SU-DHL-6 (cell line): ENCODE data around the gene SHISA9.

Source experiments
- H2AFZ ChIP-seq: fragments of 200-600 bp; sonication (generic); 2 replicates; pipeline ENCODE4 v1.6.1; 2014; ENCODE audit warnings: low read depth, mild to moderate bottlenecking, moderate library complexity, mixed read lengths, antibody characterized with exemption, low read length; ENCODE audit not compliant: severe bottlenecking
- H3F3A ChIP-seq: fragments of 200-600 bp; shearing (Covaris generic); 2 replicates; pipeline ENCODE4 v1.6.0; 2016; ENCODE audit warnings: antibody characterized with exemption, mild to moderate bottlenecking; ENCODE audit not compliant: insufficient read depth
- H3K27ac ChIP-seq: fragments of 200-600 bp; sonication (generic); 2 replicates; pipeline ENCODE4 v1.5.1; 2016; ENCODE audit warnings: low read depth, mild to moderate bottlenecking, low read length, moderate library complexity, mixed read lengths
- H3K27me3 ChIP-seq: fragments of 200-600 bp; sonication (generic), shearing (Covaris generic); 2 replicates; pipeline ENCODE4 v1.6.0; 2014; ENCODE audit warnings: mild to moderate bottlenecking, low read length
- H3K36me3 ChIP-seq: fragments of 200-600 bp; sonication (generic); 2 replicates; pipeline ENCODE4 v1.6.1; 2014; ENCODE audit warnings: mild to moderate bottlenecking, low read length, mixed read lengths
- H3K4me2 ChIP-seq: fragments of 300-600, 200-600 bp; shearing (Covaris generic), sonication (generic); 2 replicates; pipeline ENCODE4 v1.6.0; 2014; ENCODE audit warnings: low read length, low read depth, mild to moderate bottlenecking; ENCODE audit not compliant: poor library complexity, severe bottlenecking
- H3K4me3 ChIP-seq: fragments of 200-600 bp; sonication (generic); 2 replicates; pipeline ENCODE4 v1.5.1; 2014; ENCODE audit warnings: antibody characterized with exemption, low read length, mild to moderate bottlenecking, mixed read lengths; ENCODE audit not compliant: insufficient read depth, poor library complexity, severe bottlenecking
- H3K79me2 ChIP-seq: fragments of 200-600 bp; sonication (generic); 2 replicates; pipeline ENCODE4 v1.6.1; 2014; ENCODE audit warnings: mild to moderate bottlenecking, low read length, moderate library complexity; ENCODE audit not compliant: insufficient read depth
- H3K9ac ChIP-seq: fragments of 200-600 bp; sonication (generic); 2 replicates; pipeline ENCODE4 v1.7.0; 2014; ENCODE audit warnings: mild to moderate bottlenecking, low read length
- H3K9me2 ChIP-seq: fragments of 200-600 bp; sonication (generic); replicated peaks from 2 replicates; pipeline ENCODE4 v1.6.1; 2014; ENCODE audit warnings: low read length; ENCODE audit not compliant: insufficient read depth
- H3K9me3 ChIP-seq: fragments of 200-600 bp; sonication (generic); 2 replicates; pipeline ENCODE4 v1.6.1; 2014; ENCODE audit warnings: low read length, mixed read lengths; ENCODE audit not compliant: insufficient read depth
- H4K20me1 ChIP-seq: fragments of 200-600 bp; sonication (generic); 2 replicates; pipeline ENCODE4 v1.6.1; 2014; ENCODE audit warnings: low read depth, mild to moderate bottlenecking, antibody characterized with exemption, low read length, moderate library complexity, mixed read lengths
- CTCF ChIP-seq: fragments of 200-600 bp; sonication (generic); IDR thresholded peaks from one replicate; pipeline ENCODE4 v1.5.1; 2017; ENCODE audit warnings: antibody characterized with exemption, mild to moderate bottlenecking, low read length, moderate library complexity; ENCODE audit not compliant: insufficient read depth, poor library complexity, severe bottlenecking
- EZH2phosphoT487 ChIP-seq: fragments of 200-600 bp; sonication (generic), shearing (Covaris generic); conservative IDR thresholded peaks from 2 replicates; pipeline ENCODE4 v1.6.1; 2018; ENCODE audit warnings: mild to moderate bottlenecking, antibody characterized with exemption, low read length, moderate library complexity, mixed read lengths

Gene SHISA9

GRCh38 chr16:12874186-12874585 is 27.2 kb upstream of the SHISA9 start:
- H4K20me1 ChIP-seq = no peaks in the 10 kb centered on the region
- TF ChIP-seq EZH2phosphoT487 = no peak
- TF ChIP-seq CTCF = no peak
- no peaks in the 10 kb centered on the region for H3K36me3 ChIP-seq
- no peaks in the 10 kb centered on the region for H3K9me2 ChIP-seq
- no peak overlapping the region for H3K4me3 ChIP-seq
- H3K9ac ChIP-seq = no peak overlapping the region
- H3K9me3 ChIP-seq = no peaks in the 10 kb centered on the region
- no peaks in the 10 kb centered on the region for H3K79me2 ChIP-seq
- H3K27ac ChIP-seq = no peak overlapping the region
- no peaks in the 10 kb centered on the region for H3F3A ChIP-seq
- no peak overlapping the region for H3K4me2 ChIP-seq
- H3K27me3 ChIP-seq = no peaks in the 10 kb centered on the region
- no peak overlapping the region for H2AFZ ChIP-seq

GRCh38 chr16:12876778-12877177 is 24.6 kb upstream of the SHISA9 start:
- no peaks in the 10 kb centered on the region for H3K9me2 ChIP-seq
- H3K27ac ChIP-seq = no peak overlapping the region
- no peaks in the 10 kb centered on the region for H3K36me3 ChIP-seq
- H3F3A ChIP-seq = no peaks in the 10 kb centered on the region
- H3K4me3 ChIP-seq = no peak overlapping the region
- H3K27me3 ChIP-seq = no peaks in the 10 kb centered on the region
- no peaks in the 10 kb centered on the region for H3K9me3 ChIP-seq
- no peaks in the 10 kb centered on the region for H4K20me1 ChIP-seq
- TF ChIP-seq EZH2phosphoT487 (no peak), CTCF (no peak)
- H3K4me2 ChIP-seq = no peak overlapping the region
- no peak overlapping the region for H2AFZ ChIP-seq
- H3K79me2 ChIP-seq = no peaks in the 10 kb centered on the region
- H3K9ac ChIP-seq = no peak overlapping the region

- TF ChIP-seq EZH2phosphoT487 = no peak
- TF ChIP-seq CTCF = no peak
- H3K4me2 ChIP-seq = no peak overlapping the region
Observed at GRCh38 chr16:12878973-12879372, 22.4 kb upstream of the SHISA9 start.

More at GRCh38 chr16:12878973-12879372, 22.4 kb upstream of the SHISA9 start:
- no peaks in the 10 kb centered on the region for H3K9me2 ChIP-seq
- no peaks in the 10 kb centered on the region for H3K79me2 ChIP-seq
- H3K9me3 ChIP-seq = no peaks in the 10 kb centered on the region
- no peaks in the 10 kb centered on the region for H3K36me3 ChIP-seq
- H2AFZ ChIP-seq = no peak overlapping the region
- H3K4me3 ChIP-seq = no peak overlapping the region
- no peaks in the 10 kb centered on the region for H3F3A ChIP-seq
- H4K20me1 ChIP-seq = no peaks in the 10 kb centered on the region
- H3K9ac ChIP-seq = no peak overlapping the region
- H3K27me3 ChIP-seq = no peaks in the 10 kb centered on the region
- H3K27ac ChIP-seq = no peak overlapping the region
